HuH-7 (cell line): ENCODE data around the gene DHRS7B.

Source experiments
- DNase-seq: peaks from one replicate; pipeline ENCODE4 v3.0.0; 2011; ENCODE audit warnings: low spot score

Gene DHRS7B

GRCh38 chr17:21157586-21158370, 31.0 kb downstream of the DHRS7B start:
- DNase-seq = no peak

- DNase-seq = no peak
Measured at GRCh38 chr17:21160401-21160800, 33.6 kb downstream of the DHRS7B start.

- no peak for DNase-seq
Measured at GRCh38 chr17:21161498-21162393, 35.0 kb downstream of the DHRS7B start.

DNA sequence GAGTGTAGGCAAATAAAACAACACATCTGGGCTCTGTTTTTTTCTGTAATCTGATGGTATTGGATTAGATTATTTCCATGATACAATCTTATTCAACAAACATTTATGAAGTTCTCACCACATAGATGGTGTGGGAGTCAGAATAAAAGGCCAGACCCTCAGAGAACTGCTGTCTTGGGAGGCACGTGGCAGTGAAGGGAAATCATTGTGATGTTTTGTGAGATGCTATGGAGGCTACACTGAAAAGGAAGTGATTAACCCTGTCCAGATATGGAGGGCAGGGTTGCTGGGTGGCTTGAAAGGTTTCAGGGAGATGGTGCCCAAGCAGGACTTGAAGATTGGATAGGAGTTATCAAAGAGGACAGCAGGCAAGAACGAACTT, 35.6 kb downstream of the DHRS7B start:
- DNase-seq = no peak

GRCh38 chr17:21163101-21163500, 36.3 kb downstream of the DHRS7B start:
- no peak for DNase-seq

DNA sequence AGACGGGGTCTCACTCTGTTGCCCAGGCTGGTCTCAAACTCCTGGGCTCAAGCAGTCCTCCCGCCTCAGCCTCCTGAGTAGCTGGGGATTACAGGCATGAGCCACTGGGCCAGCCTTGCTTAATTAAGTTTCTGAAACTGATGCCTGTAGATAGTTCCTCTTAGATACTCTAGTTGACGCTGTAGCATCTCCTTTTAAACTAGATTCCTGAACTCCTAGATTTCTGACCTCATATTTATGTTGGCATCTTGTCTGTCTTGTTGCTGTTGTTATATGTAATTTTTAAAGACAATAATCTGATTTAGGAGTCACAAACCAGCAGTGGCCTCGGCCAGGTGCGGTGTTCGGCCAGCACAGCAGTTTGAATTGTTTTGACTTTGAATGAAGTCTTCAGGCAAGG, 37.5 kb downstream of the DHRS7B start:
- DNase-seq = no peak

DNA sequence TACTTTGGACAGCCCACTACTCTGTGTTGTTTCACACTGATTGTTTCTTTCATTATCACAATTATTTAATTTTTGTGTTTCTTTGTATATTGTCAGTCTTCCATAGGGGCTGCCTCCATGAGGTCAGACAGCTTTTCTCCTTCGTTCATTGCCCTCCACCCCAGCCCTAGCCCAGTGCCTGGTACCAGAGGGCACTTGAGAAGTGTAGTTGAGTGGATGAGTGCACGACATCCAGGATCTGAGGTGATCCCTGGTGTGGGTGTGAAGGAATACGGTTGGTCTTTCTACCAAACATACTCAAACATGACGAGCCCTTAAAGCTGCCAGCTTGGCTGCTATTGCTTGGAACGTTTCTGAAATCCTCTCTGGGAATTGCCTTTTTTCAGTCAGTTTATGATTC, 37.9 kb downstream of the DHRS7B start:
- no peak for DNase-seq

DNA sequence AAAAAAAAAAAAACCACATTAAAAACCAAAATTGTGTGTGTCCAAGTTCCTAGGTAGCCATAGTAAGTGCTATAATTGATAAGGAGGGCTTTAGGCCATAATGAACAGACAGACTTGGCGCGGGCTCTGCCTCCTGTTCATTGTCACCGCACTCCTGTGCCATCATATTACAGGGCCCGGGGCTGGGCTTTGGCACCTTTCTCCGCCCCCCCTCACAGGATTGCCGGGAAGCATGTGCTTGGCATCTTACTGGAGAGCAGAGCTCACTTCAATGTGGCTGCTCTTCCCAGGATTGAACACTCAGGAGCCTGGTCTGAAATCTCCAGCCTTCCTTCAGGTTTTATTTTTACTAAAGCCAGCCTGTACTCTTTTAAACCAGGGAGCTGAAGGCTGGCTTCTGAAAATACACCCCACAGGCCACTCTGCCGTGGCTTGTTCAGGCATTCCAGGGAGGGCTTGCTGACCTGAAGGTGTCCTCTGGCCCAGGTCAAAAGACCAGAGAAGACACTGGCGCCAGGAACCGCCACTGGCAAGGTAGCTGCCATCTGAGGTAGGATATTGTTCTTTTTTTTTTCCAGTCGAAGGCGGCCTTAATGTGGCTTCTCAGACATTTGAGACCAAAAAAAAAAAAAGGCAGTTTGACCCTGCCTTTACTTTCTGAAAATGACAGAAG, 39.3 kb downstream of the DHRS7B start:
- DNase-seq = no peak

GRCh38 chr17:21166595-21167210, 39.9 kb downstream of the DHRS7B start:
- no peak for DNase-seq

DNA sequence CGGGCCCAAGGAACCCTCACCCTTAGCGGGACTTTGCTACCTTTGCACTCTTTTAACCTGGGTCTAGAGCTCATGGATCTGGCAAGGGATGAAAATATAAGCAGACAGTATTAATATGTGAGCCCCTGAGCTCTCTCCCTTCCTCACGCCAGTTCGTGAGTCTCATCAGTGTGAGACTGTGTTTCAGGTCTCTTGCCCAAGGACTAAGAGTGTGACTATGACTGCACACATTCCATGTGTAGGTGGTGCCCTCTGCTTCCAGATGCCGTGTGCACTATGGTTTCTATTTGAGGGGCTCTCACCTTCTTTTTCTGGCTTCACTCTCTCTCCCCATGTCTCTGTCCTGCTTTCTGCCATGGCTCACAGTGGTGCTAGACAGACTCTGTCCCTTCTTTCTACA, 40.5 kb downstream of the DHRS7B start:
- DNase-seq = no peak

DNA sequence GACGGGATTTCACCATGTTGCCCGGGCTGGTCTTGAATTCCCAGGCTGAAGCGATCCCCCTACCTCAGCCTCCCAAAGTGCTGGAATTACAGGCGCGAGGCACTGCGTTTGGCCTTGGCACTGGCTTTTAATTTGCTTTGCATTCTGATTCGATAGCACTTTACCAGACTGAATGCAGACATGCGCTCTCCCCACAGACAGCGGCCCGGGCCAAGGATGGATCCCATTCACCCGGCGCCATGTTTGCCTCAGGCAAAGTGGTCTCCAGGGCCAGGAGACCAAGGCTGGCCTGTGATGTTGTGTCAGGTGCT, 41.7 kb downstream of the DHRS7B start:
- DNase-seq = no peak

DNA sequence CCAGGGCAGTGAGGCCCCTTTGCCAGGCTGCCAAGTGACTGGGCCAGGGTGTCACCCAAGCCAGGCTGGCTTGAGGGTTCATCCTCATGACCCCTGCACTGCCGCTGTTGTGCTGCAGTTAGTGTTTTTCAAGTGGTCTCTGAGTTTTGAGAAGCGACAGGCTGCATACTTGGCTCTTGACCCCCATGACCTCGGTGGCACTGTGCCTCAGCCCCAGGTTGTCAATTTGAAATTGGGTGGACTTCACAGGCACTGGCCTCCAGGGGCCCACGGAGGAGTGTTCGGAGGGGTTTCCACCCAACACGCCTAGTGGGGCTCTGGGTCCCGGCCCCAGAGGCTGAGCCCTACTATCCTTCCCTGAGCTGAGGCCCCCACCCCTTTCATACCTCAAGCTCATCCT, 42.7 kb downstream of the DHRS7B start:
- DNase-seq = no peak

DNA sequence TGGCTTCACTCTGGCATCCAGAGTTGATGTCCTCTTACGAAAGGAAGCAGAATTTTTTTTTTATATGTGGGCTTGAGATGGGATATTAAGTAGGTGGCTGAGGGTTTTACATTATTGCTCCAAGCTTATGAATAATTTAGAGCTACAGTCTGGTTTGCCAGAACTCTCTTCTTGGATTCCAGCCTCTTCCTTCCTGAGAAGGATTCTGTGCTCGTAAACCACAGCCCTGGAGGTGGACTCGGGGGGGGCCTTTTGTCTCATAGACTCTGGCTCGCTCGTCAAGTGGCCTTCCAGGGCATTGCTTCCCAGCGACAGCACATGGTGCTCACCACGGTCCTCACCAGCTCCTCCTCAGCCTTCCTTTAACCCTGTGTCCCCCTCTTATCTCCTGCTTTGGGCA, 44.0 kb downstream of the DHRS7B start:
- DNase-seq = no peak

- DNase-seq = no peak
Measured at GRCh38 chr17:21171309-21171922, 44.7 kb downstream of the DHRS7B start.

DNA sequence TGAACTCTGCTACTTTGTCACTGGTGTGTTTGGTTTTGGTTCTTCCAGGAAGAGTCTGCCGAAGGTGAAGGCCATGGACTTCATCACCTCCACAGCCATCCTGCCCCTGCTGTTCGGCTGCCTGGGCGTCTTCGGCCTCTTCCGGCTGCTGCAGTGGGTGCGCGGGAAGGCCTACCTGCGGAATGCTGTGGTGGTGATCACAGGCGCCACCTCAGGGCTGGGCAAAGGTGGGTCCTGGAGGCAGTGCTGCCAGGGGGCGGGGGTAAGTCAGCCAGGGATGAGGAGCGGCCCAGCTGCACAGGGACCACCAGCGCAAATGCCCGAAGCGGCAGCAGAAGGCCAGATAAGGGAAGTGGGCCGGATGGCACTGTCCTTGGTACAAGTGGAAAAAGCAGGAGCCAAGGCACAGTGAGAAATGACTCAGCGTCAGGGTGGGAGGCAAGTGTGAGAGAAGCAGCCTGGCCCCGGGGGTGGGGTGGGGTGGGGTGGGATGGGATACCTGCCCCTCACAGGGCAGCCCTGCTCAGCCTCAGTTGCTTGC, 45.3 kb downstream of the DHRS7B start:
- no peak for DNase-seq

DNA sequence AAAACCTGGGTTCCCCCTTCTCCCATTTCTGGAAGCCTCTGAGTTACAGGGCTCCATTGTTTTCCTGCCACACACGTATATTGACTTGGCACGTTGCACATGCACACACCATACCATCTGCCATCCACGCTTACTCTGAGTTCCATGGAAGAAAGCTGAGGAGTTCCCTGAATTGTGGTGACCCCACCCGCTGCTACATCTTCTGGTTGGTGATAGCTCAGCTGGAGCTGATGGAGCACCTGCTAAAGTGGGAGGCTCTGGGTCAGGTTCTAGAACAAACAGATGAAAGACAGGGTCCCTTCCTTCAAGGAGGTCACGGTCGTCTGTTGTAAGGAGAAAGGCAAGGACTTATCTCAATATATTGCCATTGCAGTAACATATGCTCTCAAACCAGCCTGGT, 46.1 kb downstream of the DHRS7B start:
- DNase-seq = no peak

GRCh38 chr17:21173543-21173942, 46.8 kb downstream of the DHRS7B start:
- DNase-seq = no peak

DNA sequence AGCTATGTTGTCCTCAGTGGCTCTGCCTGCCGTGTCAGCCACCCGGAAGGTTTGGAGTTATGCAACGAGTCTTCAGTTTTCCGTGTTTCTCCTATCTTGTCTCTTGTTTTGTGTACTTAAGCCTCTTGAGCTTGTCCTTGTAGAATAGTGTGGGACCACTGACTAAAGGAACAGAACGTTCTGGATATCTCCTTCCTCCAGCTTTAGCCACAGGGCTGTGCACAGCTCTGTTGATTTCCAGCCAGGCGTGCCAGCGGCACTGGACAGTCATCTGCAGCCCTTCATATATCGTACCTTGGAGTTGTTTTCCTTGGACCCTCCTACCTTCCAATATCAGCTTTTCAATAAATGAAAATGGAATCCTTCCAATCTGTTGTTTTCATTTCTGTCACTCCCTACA, 47.4 kb downstream of the DHRS7B start:
- no peak for DNase-seq

GRCh38 chr17:21174713-21175112, 47.9 kb downstream of the DHRS7B start:
- no peak for DNase-seq

- no peak for DNase-seq
Measured at GRCh38 chr17:21176773-21177395, 50.1 kb downstream of the DHRS7B start.

GRCh38 chr17:21177401-21177800, 50.6 kb downstream of the DHRS7B start:
- DNase-seq = no peak
